ENCODE data around the gene ECHDC1.
A peak's percentile ranks its signal among the peaks of the same experiment; 100 is the strongest.

Gene ECHDC1

DNA sequence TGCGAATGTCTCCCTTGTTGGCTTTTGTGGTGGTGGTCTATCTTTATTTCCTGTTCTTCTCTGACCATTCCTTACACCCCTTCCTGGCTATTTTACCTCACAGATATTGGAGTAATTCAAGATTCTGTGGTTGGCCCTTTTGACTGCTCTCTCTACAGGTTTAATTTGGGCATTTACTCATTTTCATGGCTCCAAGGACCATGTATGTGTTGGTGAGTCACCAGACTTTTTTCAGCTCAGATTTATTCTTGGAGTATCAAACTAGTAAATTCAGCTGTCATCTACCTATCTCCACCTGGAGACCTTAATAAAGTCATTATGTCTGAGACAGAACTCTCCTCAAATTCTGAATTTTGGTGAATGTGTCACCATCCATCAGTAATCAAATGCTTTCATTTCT lies 61.2 kb downstream of the ECHDC1 start:
- no peak for DNase-seq (ENCODE audit: low read depth)

DNA sequence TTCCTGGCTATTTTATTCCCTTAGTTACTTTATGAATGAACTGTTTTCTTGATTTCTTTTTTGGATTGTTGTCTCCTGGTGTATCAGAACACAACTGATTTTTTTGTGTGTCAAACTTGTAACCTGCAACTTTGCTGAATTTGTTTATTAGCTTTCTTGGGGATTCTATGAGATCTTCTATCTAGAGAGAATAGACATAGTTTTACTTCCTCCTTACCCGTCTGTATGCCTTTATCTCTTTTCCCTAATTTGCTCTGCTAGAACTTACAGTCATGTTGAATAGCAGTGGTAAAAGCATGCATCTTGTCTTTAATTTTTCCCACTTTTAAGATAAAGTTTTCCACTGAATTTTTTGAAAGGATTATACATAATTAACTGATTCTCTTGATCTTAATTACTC lies 63.6 kb downstream of the ECHDC1 start:
- DNase-seq (ENCODE audit: low read depth) = no peak

- DNase-seq (ENCODE audit: low read depth) = no peak
Measured at GRCh38 chr6:127277878-127278843, 65.2 kb downstream of the ECHDC1 start.

GRCh38 chr6:127276331-127276730 lies 67.1 kb downstream of the ECHDC1 start:
- DNase-seq (ENCODE audit: low read depth) = no peak

GRCh38 chr6:127273499-127273898 lies 69.9 kb downstream of the ECHDC1 start:
- DNase-seq (ENCODE audit: low read depth) = no peak

DNA sequence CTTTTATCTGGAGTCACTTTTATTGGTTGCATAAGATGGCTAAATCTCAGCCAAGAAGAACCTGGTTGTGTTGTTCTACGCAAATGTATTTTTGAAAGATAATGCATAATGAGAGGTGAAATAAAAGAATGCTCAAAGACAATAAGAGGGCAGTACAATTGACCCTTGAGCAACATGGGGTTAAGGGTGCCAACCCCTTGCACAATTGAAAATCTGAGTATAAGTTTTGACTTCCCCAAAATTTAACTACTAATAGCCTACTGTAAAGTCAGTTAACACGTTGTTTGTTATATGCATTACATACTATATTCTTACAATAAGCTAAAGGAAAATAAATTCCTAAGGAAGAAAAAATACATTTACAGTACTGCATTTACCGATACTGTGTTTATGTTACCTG lies 70.8 kb downstream of the ECHDC1 start:
- no peak for DNase-seq (ENCODE audit: low read depth)

DNA sequence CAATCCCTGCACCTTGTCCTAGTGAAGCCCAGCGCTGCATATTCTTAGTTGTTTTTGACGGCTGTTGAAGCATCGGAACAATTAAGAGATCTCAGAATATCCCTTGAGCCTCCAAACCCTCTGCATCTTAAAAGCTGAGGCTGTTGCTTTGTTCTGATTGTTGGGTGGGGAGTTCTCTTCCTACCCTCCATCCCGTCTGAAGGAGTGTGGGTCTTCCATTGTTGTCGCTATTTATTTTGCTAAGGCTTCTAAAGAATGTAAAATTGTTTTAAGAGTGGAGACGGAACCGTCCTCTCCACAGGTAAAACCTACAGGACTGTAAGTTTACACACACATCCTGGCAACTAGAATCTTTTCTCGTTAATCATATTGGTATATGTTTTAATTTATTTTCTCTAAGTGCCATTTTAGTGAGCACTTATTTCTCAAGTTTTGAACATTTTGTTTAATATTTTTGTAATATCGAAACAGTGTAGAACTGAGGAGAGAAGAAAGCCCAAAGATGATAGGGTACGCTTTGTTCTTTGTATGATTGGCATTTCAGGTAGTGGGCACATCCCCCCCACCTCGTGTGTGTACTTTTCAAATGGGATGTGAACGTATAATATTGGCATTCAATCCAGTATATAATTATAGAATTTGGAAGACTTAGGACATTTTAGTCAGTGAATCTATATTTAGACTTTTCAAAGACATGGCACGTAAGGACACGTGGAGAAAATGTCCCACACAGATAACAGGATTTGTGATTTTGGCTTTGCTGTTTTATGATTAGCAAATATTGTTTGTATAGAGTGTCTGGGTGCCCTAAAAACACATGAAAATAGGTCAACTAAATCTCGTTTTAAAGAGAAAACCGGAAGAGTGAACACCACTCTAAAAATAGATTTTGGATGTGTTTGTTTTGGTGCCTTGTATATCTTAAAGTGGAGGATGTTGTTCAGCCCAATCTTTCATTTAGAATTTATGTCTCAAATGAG lies 75.5 kb downstream of the ECHDC1 start:
- no peak for DNase-seq (ENCODE audit: low read depth)

DNA sequence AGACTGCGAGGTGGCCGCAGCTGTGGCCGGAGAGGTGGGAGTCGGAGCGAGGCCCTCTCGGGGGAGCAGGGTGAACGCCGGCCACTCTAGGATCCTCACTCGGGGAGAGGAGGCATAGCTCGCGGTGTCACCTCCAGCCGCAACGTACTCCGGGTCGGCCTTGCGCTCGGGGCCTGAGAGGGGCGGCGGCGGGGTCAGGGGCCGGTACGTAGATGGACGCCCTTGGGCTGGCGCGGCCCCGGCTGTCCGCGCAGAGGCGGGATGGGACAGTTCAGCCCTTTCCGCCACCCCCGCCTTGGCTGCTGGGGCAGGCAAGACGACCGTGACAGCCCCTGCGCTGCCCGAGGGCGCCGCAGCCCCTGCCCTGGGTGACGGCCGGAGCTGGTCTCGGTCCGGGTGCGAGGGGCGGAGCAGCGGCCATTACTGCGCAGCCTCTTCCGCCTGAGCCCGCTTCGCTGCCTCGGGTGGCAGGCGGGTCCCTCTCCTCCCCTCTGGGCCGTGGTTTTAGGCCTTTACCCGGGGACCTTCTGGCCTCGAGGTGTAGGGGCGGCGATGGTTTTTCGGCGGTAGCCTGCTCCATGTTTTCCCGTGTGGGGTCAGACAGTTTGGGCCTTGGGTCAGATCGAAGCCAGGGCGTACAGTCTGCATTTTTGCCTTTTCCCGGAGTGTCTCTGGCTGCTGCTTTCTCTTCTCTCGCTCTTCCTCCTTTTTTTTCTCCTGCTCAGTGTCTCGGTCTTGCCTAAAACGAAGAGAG lies 76.3 kb downstream of the ECHDC1 start:
- peak; percentile 60 for DNase-seq (ENCODE audit: low read depth)

DNA sequence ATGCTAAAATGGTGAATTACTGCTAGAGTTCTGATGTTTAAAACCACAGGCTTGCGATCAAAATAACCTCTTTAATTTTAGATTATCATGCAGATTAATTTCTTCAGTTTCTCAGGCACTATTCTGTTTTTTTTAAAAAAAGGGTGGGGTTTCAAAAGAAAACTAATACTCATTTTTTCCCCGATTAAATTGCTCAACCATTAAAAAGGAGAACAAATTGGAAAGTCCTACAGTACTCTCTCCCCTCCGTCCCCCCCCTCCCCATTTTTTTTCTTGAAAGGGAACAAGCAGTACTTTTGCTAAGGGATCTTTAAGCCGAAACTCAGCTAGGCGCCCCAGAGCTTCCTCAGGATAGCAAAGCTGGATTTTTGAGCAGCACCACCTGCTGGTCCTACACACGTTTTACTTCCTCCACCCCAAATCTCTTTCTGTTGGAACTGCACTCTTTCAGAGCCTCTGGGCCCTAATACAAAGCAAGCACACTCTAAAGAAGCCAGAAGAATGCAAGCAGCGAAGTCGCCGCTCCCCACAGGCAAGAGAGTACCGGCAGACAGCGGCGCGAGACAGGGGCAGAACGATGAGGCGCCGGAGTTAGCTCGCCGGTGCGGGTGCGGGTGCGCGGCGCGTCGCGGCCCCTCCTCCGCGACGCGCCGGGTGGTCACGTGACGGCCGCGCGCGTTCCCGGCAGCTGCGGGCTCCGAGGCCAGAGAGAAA lies 77.1 kb downstream of the ECHDC1 start, which contains the start of gene RNF146:
RNF146 (plus strand) TSS at position 687 of the 714 bp plus-strand sequence. CDS start 13,475 bp downstream, outside the sequence.
- peak; percentile 70 for DNase-seq (ENCODE audit: low read depth)

- no peak for DNase-seq (ENCODE audit: low read depth)
Measured at GRCh38 chr6:127263481-127263880, 79.9 kb downstream of the ECHDC1 start.

GRCh38 chr6:127262896-127263295 lies 80.5 kb downstream of the ECHDC1 start:
- no peak for DNase-seq (ENCODE audit: low read depth)

GRCh38 chr6:127255286-127255685 lies 88.1 kb downstream of the ECHDC1 start:
- DNase-seq (ENCODE audit: low read depth) = no peak

DNA sequence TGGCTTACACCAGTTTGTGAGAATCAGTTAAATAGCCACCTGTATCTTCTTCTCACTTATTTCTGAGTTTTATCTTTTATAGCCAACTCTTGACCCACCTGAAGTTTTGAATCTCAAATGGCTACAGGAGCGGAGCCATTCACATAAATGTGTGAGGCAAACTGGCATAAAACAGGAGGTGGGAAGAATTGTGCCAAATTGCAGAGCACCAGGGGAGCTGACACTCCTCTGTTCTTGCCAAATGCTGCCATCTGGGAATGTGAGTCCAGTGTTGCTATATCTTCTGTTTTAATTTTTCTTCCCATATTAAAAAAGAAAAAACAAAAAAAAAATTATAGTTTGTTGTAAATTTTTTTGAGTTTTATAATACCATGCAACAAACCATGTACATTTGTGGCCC lies 93.8 kb downstream of the ECHDC1 start:
- DNase-seq (ENCODE audit: low read depth) = no peak

DNA sequence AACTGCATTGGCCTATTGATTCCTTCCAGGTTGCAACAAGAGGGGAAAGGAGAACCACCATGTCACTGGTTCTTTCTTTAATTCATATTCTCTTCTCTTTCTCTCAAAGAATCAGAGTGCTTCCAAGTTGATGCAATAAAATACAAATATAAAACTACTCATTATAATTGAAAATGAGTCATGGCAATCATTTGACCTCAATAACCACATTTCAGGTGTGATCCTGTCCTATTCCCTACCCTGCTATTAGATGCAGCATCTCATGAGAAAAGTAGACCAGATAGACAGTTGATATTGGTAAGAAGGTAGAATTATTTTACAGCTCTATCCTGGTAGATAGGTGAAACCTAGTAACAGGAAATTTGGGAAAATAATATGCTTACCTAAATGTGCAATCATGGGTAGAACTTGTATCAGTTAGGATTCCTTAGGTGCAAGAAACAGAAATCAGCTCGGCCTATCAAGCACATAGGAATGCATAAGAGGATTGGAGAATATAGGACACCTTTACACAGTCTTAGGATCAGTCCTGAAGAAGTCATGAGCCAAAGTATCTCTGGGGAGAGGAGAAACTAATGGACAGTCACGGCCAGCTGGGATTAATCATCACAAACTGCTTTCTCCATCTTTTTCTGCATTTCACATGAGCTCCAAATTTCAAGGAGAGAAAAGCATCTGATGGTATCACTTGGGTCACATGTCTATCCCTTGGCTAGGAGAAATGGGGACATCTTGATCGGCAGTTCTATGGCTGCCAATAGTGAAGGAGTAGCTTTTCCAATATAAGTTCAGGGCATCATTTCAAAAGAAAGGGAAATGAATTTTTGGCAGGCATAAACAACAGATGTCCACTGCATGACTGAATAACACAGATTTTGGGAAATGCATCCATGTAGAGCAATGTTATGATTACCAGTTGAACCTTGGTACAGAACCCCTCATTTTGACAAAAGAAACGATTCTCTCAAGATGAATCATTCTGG lies 96.0 kb downstream of the ECHDC1 start:
- no peak for DNase-seq (ENCODE audit: low read depth)

DNA sequence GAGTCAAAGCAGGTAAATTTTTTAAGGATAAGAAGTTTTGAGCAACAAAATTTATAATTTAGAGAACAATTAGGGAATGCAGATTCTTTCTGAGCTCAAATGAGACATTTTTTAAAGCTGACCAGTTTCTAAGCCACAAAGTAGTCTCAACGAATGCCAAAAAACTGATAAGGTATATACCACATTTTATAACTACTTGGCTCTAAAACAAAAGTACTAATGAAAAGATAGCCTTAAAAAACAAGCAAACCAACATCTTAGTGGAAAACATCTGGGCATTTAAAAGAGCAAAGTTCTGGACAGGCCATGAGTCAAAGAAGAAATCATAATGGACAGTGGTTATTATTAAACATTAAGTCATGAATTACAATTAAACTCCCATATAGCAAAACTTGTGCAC lies 99.9 kb downstream of the ECHDC1 start:
- DNase-seq (ENCODE audit: low read depth) = no peak
